NCI-H748 treated with DMSO at 0.1 percent for 48 hours (cell line): ENCODE measurements around the gene WNT7A.

Source experiments
- DNase-seq: peaks from one replicate; lab custom pipeline; 2025; lab: John Stamatoyannopoulos, UW

WNT7A gene

DNA sequence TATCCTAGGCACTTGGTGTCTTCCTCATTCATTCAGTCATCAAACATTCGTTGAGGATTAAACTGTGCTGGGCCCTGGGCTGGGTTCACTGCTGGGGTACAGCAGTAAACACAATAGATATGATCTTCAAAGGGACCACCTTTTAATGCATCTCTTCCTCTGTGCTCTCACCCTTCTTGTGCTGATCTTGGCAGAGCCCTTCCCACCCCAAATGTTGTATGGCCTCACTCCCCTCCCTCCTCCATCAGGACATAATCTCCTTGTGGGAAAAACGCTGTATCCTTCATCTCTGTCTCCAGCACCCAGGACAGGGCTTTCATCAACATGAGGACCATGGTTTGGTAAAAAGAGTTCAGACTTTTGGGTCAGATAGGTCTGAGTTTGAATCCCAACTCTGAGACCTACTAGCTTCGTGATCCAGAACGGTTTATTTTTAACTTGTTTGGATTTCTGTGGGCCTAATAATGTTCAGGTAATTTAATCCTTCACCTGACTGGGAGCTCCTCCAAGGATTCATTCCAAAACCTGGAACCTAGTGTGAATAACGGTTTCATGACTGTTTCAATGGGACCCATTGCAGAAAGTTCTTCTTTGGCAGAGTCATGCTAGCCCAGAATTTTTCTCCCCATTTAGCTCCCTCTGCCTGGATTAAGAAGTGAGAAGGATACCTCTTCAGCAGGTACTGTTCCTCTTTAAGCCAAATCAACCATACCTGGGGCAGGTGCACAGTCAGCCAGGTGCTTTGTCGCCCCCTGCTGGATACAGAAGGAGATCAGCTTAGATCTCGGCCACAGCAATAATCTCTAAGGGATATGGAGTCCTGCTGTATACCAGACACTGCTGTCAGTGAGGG lies 5.2 kb upstream of the WNT7A start:
- DNase-seq = peak; percentile 28

DNA sequence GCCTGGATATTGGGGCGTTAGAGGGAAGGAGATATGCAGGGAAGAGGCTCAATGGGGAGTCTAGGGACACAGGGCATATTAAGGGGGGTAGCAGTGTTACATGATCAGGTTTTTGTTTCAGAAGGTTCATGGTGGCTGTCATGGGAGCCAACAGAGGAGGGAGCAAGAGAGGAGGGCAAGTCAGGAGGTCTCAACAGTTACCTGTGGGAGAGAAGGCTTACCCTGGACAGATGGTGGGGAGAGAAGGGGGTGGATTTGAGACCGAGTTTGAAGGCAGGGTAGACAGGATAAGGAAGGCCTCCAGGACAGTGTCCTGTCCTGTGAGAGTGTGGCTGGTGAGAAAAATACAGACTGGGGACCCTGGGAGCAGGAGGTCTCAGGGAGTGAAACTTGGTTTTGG lies 3.8 kb upstream of the WNT7A start:
- DNase-seq = no peak

DNA sequence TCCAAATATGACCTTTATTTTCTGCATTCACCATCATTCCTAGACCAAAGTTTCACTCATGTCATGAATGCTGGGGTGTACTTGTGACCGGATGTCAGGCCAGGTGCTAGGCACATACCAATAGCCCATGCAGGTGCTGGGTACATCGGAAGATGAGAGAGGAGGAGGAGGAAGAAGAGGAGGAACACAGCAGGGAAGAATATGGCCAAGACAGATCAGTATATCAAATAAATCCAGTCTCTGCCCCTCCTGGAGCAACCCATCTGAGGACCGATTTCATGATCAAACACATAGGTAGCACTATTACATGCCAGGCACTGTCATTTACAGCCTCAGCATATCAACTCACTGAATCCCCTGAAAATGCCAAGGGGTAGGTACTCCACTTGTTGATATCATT lies 3.0 kb upstream of the WNT7A start:
- no peak for DNase-seq

DNA sequence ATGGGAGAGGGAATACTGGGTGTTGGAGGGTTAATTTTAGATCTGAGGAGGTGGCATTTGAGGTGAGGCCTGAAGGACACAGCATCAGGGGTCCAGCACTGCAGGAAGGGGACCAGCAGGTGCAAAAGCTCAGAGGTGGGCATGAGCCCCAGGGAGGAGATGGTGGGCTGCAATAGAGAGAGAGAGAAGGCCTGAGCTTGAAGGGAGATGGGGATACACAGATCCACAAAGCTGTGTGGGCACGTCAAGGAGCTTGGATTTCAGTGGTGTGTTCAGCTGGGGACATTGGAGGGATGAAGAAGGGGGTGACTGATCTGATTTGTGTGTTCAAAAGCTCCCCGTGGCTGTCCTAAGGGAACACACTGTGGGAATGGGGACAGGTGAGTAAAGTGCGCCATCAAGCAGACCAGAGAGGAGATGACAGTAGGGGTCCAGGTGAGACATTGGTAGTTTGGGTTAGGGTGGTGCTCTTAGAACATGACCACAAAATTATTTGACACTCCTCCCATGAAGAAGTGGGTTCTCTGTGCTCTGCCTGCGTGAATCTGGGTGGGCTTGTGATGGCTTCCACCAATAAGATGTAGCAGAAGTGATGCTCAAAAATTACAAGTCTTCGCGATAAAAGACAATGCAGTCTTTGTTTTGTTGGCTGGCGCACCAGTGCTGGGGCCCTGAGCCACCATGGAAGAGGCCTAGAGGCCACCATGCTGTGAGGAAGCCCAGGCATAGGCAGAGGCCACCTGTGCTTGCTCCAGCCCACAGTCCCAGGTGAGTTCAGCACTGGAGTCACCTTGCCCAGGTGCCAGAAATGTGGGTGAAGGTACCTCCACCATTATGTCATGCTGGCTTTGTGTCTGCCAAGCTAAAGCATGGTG lies 1.9 kb upstream of the WNT7A start:
- no peak for DNase-seq

DNA sequence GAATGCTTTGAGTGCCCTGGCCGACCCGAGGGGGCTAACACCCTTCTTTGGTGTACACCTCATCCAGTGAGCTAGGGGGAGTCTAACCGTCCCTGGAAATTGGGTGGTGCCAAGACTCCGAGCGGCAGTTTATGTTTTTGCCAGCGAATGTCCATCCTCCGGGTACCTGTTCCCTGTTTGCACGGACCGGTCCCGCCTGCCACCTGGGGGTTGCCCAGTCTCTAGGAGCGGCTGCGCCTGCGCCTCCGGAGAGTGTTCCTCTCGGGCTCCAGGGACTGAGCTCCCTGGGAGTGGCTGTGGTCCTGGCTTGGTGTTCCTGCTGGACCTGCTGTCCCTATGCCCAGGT lies 913 bp upstream of the WNT7A start:
- no peak for DNase-seq

DNA sequence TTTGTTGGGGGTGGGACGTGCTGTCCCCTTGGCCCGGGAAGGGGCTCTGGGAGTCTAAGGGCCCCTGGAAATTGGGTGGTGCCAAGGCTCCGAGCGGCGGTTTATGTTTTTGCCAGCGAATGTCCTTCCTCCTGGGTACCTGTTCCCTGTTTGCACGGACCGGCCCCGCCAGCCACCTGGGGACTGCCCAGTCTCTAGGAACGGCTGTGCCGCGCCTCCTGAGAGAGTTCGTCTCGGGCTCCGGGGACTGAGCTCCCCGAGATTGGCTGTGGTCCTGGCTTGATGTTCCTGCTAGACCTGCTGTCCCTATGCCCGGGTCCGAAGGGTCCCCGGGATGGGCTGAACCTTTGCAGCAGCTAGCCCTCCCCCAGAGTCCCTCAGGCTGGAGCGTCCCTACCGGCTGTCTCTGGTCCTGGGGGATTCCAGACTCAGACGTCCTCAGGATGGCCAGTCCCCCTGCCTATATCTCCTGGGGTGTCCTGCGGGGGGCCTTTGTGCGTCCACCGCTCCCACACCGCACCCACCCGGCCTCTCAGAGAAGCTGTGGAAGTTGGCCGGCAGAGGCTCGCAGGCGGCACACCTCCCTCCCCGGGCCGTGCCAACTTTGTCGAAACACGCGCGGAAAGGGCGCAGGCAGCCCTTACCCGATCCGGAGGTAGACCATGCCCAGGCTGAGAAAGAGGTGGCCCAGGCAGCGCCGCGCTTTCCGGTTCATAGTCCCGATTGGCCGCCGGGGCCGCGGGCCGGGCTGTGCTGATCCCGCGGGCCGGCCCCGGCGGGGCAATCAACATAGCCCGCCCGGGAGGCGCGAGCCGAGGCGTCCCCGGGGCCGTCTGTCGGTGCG lies 547 bp downstream of the WNT7A start:
- no peak for DNase-seq

DNA sequence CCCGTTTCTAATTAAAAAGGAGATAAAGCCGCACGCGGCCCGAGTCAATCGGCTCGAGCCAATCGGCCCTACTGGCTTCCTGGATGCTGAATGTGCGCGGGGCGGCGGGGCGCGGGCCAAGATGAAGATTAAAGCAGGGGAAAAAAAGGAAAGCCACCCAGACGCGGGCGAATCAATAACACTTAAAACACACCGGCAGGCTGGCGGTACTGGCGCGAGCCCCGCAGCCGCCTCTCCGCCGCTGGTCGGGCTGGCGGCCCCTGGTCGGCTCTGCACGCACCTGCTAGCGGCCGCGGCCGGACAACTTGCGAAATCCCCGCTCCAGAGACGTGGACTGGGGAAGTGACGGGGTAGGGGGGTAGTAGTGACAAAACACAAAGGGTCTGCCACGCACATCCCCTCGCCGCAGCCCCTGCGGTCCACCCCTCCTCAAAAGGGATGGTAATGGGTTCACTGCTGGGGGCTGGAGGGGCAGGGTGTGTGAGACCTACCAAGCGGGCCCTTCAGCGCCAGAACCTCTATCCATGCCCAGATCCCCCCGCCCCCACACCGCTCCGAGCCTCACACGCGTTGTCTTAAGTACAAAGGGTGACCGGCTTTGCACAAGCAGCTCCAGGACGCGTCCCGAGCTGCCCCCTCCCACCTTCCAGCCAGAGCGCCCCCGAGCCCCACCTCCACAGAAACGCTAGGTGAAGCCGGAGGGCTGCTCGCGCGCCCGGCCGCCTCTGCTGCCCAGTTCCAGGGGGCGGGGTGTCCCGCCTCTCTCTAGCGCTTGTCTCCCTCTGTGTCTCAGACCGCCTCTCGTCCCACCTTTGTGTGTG lies 1.4 kb downstream of the WNT7A start:
- DNase-seq = no peak

DNA sequence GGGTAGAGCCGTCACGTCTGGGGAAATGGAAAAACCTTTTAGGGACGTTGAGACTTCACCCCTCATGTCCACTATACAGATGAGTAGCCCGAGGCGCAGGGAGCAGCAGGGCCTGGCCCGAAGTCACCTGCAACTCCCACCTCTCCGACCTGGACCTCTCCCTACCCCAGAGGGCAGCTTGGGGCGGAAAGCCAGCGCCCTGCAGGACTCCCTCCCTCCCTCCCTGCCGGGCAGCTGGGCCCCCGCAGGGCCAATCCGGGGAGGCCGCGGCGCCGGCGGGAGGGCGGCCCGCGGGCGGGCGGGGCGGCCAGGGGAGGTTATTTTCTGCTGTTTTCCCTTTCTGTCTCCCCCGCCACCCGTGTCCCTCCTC lies 2.0 kb downstream of the WNT7A start:
- no peak for DNase-seq

DNA sequence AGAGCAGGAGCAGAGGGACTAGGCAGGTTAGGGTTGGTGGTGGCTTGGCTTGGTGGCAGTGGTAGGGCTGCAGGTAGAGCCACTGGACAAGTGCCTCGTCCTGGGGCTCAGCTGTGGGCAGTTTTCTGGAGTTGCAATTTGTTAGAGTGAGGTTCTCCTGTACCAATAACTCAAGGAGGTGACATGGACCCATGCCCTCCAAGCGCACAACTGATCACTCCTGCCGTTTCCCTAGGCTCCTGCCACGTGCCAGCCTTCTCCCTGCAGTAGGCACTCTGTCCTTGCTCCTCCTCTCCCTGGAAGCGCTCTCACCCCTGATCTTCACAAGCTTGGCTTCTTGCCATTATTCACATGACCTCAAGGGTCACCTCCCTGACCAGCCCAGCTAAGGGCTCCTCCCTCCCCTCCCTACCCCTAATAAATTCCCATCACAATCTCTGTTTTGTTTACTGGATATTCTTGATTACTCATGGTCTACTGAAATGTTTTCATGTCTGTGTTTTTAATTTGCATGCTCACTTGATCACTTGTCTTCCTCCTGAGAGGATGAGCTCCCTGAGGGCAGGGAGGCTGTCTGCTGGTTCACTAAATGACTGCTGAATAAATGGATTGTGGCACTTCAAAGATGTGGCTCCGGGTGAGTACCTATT lies 3.3 kb downstream of the WNT7A start:
- DNase-seq = no peak

DNA sequence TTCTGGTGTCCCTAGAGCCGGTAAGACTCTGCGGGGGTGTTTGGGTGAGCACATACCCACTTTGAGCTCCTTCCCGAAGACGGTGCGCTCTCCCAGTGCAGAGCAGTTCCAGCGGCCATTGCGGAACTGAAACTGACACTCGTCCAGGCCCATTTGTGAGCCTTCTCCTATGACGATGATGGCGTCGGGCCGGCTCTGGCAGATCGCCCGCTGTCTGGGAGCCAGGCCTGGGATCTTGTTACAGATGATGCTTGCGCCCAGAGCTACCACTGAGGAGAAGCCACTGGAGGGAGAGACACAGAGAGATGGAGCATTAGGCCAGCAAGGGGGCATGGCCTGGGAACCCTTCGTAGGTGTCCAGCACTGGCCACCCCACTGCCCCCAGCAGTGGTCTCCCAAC lies 5.0 kb downstream of the WNT7A start:
- DNase-seq = no peak

DNA sequence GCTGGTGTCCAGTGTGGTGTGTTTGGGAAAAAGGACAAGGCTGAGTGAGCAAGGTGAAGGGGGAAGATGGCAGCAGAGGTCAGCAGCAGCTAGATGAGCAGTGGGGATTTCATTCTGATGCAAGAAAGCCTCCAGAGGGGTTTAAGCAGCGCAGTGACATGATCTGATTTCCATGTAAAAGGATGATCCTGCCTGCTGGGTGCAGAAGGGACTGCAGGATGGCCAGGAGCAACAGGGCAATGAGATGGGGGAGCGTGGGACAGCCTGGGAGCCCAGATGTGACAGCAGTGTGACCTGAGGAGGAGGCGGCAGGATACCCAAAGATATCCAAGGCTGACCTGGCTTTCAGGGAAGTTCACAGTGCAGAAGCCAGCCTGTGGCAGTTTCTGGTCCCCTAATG lies 6.1 kb downstream of the WNT7A start:
- no peak for DNase-seq

DNA sequence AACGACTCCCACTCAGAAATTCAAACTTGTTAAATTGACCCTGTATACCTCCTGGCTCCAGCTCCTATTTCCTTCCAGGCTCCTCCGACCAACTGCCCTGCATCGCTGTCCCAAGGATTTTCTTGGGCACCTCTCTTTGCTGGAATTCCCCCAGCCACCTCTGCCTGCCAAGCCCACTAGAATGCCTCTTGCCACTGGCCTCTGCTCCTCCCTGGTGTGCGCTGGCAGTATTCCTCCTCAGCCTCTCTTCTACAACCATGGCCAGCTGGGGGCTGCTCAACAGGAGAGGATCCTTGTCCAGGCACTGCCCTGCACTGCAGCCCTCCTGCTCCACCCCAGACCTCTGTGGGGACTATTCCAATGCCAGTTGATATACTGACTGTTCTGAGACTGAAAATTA lies 7.4 kb downstream of the WNT7A start:
- DNase-seq = no peak

DNA sequence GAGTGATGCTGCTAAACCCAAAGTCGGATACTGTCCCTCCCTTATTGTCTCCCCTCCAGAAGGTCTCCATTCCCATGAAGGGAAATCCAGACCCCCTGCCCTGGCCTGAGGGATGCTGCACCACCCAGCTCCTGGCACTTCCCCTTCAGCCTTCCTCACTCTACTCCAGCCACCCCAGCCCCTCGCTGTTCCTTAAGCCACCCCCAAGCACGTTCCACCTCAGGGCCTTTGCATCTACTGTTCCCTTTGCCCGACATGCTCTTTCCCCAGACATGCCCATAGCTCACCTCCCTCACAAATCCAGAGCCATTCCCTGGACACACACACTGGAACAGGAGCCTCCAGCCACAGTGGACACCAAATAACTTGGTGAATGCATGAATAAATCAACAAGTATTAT lies 8.1 kb downstream of the WNT7A start:
- no peak for DNase-seq

DNA sequence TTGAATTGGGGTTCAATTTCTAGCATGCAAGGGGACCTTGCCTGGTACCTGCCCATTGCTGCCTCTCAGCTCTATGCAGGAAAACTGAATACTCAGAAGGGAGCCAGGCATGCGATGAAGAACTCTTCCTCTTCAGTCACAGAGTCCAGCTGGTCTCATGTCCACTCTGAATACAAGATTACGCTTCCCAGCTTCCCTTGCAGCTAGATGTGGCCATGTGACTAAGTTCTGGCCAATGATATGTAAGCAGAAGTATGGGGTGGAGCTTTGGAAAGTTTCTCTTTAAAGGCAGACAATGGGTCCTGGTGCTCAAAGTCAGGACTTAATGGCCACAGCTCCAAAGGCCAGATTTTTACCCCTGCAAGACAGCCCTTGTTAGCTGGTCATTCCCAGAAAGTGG lies 9.0 kb downstream of the WNT7A start:
- DNase-seq = no peak

DNA sequence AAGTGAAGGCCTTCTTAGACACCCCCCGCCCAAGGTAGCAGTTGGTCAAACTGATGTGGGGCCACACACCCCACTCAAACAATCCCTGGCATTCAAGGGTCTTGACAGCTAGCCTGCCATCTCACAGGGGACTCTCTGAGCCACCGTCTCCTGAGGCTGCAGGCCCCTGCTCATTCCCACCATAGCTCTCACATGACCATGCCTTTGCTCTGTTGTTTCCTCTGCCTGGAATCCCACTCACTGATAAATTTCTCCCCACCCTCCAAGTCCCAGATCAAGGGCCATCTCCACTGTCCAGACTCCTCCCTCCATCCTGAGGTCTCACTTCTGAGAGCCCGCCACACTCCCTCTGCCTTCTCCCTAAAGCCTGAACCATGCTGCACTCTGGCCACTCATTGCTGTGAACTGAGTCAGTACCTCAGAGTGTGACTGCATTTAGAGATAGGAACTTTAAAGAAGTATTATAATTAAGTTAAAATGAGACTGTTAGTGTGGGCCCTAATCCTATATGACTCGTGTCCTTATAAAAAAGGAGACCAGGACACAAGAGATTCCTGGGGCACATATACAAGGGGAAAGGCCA lies 10.0 kb downstream of the WNT7A start:
- no peak for DNase-seq

DNA sequence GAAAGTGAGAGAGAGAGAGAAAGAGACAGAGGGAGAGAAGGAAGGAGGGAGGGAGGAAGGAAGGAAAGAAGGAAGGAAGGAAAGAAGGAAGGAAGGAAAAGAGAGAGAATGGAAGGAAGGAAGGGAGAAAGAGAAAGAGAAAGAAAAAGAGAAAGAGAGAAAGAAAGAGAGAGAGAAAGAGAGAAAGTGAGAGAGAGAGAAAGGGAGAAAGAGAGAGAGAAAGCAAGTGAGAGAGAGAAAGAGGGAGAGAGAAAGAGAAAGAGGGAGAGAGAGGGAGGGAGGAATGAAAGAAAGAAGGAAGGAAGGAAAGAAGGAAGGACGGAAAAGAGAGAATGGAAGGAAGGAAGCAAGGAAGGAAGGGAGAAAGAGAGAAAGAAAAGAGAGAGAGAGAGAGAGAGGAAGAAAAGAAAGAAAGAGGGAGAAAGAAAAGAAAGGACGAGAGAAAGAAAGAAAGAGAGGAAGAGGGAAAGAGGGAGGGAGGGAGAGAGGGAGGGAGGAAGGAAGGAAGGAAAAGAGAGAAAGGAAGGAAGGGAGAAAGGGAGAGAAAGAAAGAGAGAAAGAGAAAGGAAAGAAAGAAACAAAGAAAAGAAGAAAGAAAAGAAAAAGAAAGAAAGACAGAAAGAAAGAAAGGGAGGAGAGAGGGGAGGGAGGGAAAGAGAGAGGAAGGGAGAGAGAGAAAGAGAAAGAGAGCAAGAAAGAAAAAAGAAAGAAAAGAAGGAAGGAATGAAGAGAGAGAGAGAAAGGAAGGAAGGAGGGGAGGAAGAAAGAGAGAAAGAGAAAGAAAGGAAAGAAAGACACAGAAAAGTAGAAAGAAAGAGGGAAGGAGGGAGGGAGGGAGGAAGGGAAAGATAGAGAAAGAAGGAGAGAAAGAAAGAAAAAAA lies 10.8 kb downstream of the WNT7A start:
- DNase-seq = no peak

DNA sequence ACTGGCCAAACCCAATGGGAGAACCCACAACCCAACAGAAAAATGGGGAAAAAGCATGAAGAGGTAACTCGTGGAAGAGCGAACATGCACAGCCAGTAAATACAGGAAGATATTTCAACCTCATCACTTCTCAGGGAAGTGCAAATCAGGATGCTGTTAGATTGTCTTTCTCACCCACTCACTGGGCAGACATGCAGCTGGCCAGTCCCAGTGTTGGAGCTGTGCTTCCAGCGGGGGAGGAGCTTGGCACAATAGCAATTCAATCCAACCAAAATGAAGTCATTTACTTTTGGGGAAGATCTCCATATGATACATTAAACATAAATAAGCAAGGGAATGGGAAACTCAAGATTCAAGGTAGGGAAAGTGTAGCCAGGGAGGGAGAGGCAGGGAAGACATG lies 12.1 kb downstream of the WNT7A start:
- DNase-seq = no peak

DNA sequence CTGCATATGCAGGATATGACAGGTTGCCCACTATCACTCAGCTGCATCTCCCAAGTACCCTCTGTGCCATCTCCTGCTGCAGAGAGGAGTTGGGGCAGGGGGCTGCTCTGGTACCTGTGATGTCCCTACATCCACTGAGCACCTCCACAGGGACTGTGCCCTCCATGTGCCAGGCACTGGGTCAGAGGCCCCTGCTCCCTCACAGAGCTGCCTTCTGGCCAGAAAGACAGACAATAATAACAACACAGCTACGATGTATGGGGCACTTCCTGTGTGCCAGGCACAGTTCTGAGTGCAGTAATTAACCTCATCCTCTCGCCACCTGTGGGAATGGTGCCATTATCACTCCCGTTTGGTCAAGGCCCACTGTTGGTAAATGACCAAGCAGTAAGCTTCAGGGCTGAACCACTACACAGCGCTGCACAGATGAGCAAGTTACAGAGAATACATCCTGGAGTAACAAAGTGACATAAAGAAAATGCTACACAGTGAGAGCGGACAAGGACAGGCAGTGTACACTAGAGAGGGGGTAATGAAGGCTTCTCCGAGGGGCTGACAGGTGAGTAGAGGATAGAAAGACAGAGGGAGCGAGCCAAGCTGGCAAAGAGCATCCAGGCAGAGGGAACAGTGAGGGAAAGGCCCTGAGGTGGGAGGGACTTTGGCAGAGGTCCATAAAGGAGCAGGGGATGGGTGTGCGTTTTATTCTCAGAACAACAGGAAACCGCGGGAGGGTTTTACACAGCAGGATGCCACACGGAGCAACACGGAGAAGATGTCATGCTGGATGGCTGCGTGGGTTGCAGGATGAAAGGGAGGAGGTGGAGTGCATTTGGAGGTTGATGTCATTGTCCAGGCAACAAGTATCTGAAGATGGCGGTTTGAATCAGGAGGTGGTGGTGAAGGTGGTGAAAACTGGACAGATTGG lies 13.6 kb downstream of the WNT7A start:
- no peak for DNase-seq

DNA sequence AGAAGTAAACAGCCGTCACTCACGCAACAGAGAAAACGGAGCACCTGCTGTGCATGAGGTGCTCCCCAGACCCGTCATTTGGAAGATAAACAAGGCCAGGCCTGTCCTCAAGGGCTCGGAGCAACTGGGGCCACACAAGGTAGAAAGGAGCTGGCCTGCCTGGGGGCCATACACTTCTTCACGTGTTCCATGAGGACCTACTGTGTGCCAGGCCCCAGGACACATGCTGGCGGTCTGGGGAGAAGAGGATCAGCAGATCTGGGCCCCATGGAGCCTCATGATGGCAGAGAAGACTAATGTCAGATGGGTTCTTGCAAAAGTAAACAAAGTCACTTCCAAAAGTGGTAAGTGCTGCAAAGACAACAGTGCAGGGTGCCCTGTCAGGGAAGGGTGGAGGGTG lies 14.3 kb downstream of the WNT7A start:
- no peak for DNase-seq
